Stomach (tissue), 9 donors: Measurements from ENCODE around the gene LBHD1. TPM values are rescaled to one million over a fixed set of nuclear protein-coding genes. Genes with fewer than 3 reads are reported as not detected.

Source experiments
- DNase-seq, 2 donors: peaks; one replicate each; pipeline versions ENCODE4 v3.0.0 to v3.0.0-alpha.2; 2013 to 2019
- H3K27ac ChIP-seq, 5 donors: fragments of 200-600 bp in 4 of 5; sonication (generic) in 4 of 5; one replicate each; pipeline ENCODE4 v1.5.1; 2013 to 2019; ENCODE audit warnings: mild to moderate bottlenecking in 1 of 5, moderate library complexity in 1 of 5
- H3K27me3 ChIP-seq, 3 donors: fragments of 200-600 bp; sonication (generic); one replicate each; pipeline ENCODE4 v1.5.1; 2017 to 2019; ENCODE audit warnings: mixed run types in 1 of 3
- H3K36me3 ChIP-seq, 4 donors: fragments of 200-600 bp; sonication (generic); 1 replicate in 3 of 4; 2 replicates in 1 of 4; pipeline ENCODE4 v1.5.1; 2016 to 2019
- H3K4me1 ChIP-seq, 4 donors: fragments of 200-600 bp; sonication (generic); one replicate each; pipeline ENCODE4 v1.5.1; 2016 to 2019
- H3K4me3 ChIP-seq, 4 donors: fragments of 200-600 bp; sonication (generic) in 3 of 4; one replicate each; pipeline ENCODE4 v1.5.1; 2016 to 2019; ENCODE audit warnings: mild to moderate bottlenecking in 1 of 4
- H3K9me3 ChIP-seq, 4 donors: fragments of 200-600 bp; sonication (generic); one replicate each; pipeline ENCODE4 v1.5.1; 2016 to 2019
- EP300 ChIP-seq: sonication (generic); formaldehyde crosslinking; IDR thresholded peaks from one replicate; pipeline ENCODE4 v1.6.1; 2017; ENCODE audit warnings: antibody characterized with exemption
- POLR2A ChIP-seq, 4 donors: fragments of 450-650 bp; IDR thresholded peaks; one replicate each; pipeline ENCODE4 v1.6.1; 2016; ENCODE audit warnings: antibody characterized with exemption in 4 of 4, control low read depth in 2 of 4, mild to moderate bottlenecking in 1 of 4, moderate library complexity in 1 of 4
- POLR2AphosphoS5 ChIP-seq, 3 donors: sonication (generic); formaldehyde crosslinking; IDR thresholded peaks; one replicate each; pipeline ENCODE4 v1.6.1; 2016; ENCODE audit warnings: antibody characterized with exemption in 3 of 3
- WGBS, 5 donors: extraction: QIAGEN DNeasy Blood & Tissue Kit in 3 of 5; methylation state at CpG; one replicate each; pipeline versions ENCODE4 v1.1.5 to v1.1.7; 2013 to 2018; 5-methylcytosine and 5-hydroxymethylcytosine counted together
- intact Hi-C: fragments of 100-400 bp; cut with DNase I; formaldehyde crosslinking; loops from one replicate; pipeline ENCODE4 v1.15.1; 2023; ENCODE audit warnings: low total_unique reads
- polyA plus RNA-seq, 3 donors: library from polyadenylated mRNA; stranded (reverse); fragments of 200-250 nt; gene quantifications; one replicate each; pipeline ENCODE4 v1.2.3, GENCODE V29; 2013
- total RNA-seq, 5 donors: library from RNA; depleted of rRNA; stranded (reverse); fragments of >200 nt; gene quantifications; one replicate each; pipeline versions ENCODE4 v1.1.0 to v1.2.3, GENCODE V29; 2014 to 2016
- TF ChIP-seq, protein P1 (sequence below), 7 experiments: fragments of 450-650 bp in 4 of 7; fragments of 200-600 bp in 3 of 7; sonication (generic) in 3 of 7; IDR thresholded peaks; one replicate each; pipeline ENCODE4 v1.5.1; 2016 to 2019; ENCODE audit warnings: antibody characterized with exemption in 7 of 7, control low read depth in 2 of 7, mild to moderate bottlenecking in 1 of 7
- donor health status: healthy with polysubstance abuse.
- donor health status: Bipolar disorder and iron deficiency.
- donor health status: healthy.

Gene LBHD1
- total and polyA plus RNA-seq, 8 donors = 0.45 to 56.6 (median 6.2) TPM

DNA sequence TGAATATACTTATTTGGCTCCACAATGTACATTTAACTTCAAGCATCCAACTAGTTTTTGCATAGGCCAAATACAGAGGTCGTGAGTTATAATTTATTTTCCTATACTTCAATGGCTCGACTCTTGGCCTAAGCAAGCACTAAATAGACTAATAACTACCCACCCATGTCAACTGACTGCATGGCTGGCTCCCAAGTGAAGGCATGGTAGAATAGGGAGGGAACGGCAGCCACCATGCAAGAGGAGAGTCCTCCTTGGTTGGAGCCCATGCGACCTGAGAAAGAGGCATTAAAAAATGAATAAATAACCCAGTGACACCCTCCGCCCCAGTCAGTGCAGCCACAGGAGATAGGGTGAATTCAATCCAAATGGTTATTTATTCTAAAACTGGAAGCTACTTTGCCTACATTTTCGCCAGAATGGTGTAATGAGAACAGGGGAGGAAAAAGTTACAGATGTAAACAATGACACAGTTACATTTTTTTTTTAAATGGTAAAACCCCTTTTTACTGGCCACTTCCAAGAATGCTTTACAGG is 40.3 kb upstream of the LBHD1 start:
- Histone ChIP-seq H3K4me1 (peaks cover 43 to 93% (median 74%) of the 10 kb centered on the region in 4 donors), H3K27me3 (no peaks in the 10 kb centered on the region), H3K9me3 (no peaks in the 10 kb centered on the region), H3K4me3 (no peak overlapping the region), H3K27ac (peak overlapping the region in 4 of 5 donors; percentile 61 to 81 (median 68)), H3K36me3 (peaks cover 54 to 70% (median 68%) of the 10 kb centered on the region in 4 donors)
- TF ChIP-seq POLR2A (IDR thresholded peaks at IDR 0.05) (no peak), POLR2AphosphoS5 (IDR thresholded peaks at IDR 0.05) (no peak)
- 57 to 73% (median 58%) methylated on average over 6 of the region's 6 CpGs for WGBS, 5 donors
- no peak for DNase-seq
- intact Hi-C loops = no loop called here

DNA sequence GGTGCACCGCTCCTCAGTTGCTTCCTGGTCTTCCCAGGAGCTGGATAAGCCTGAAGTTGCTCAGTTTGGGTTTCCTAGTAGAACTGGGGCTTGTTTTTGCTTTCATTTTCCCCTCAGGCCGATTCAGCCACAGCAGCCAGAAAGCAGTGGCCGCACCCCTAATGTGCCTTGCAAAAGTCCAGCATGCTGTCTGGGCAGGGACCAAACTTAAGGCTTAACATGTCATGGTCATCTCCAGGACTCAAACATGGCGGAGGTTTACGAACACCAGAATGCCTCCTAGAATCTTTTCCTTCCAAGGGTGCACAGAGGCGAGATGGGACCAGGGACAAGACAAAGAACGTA is 37.9 kb upstream of the LBHD1 start:
- H3K4me3 ChIP-seq = peak overlapping the region; percentile 46 to 53 (median 53)
- peaks cover 62 to 91% (median 81%) of the 10 kb centered on the region in 4 donors for H3K4me1 ChIP-seq
- no peak for TF ChIP-seq POLR2A (IDR thresholded peaks at IDR 0.05)
- peak overlapping the region; percentile 75 to 99 (median 89) for H3K27ac ChIP-seq
- intact Hi-C loops = no loop called here
- peaks cover 31 to 46% (median 45%) of the 10 kb centered on the region in 4 donors for H3K36me3 ChIP-seq
- 50 to 57% (median 56%) methylated on average over 4 to 7 of the region's 7 CpGs for WGBS, 5 donors
- no peaks in the 10 kb centered on the region for H3K27me3 ChIP-seq
- H3K9me3 ChIP-seq = no peaks in the 10 kb centered on the region
- peak; percentile 45 to 59 for DNase-seq

DNA sequence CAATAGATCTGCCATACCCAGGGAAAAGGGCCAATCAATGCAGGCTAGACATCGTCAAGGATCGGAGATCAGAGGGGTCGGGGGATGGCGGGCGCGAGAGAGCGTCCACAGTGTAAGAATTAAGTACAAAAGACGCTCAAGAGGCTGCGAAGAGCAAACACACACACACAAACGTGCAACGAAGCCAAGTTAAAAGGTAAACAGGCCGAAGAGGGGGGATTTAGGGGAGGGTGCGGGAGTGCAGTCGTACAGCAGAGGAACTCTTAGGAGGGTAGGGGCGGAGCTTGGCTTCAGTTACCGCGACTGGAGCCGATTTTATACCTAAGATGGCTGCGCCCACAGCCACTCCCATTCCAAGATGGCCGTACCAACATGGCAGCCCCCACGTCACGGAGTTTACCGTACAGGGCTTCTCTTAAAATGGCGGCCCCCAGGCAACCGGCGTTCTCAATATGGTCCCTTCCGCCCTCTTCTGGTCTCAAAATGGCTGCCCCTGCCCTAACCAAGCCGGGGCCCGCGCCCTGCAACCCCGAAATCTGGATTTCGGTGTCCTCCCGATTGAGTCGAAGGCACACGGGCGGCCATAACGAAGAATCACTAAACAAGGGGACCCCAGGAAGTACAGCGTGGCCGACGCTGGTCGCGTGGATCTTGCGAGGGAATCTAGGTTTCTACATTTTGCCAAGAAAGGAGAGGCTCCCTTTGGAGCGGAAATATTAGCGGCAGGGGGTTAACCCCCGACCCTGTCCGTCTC is 37.4 kb upstream of the LBHD1 start:
- WGBS, 5 donors = 0 to 1% (median 1%) methylated on average over 32 to 47 of the region's 47 CpGs
- peaks cover 25 to 41% (median 39%) of the 10 kb centered on the region in 4 donors for H3K36me3 ChIP-seq
- TF ChIP-seq, protein P1, sequence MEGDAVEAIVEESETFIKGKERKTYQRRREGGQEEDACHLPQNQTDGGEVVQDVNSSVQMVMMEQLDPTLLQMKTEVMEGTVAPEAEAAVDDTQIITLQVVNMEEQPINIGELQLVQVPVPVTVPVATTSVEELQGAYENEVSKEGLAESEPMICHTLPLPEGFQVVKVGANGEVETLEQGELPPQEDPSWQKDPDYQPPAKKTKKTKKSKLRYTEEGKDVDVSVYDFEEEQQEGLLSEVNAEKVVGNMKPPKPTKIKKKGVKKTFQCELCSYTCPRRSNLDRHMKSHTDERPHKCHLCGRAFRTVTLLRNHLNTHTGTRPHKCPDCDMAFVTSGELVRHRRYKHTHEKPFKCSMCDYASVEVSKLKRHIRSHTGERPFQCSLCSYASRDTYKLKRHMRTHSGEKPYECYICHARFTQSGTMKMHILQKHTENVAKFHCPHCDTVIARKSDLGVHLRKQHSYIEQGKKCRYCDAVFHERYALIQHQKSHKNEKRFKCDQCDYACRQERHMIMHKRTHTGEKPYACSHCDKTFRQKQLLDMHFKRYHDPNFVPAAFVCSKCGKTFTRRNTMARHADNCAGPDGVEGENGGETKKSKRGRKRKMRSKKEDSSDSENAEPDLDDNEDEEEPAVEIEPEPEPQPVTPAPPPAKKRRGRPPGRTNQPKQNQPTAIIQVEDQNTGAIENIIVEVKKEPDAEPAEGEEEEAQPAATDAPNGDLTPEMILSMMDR (IDR thresholded peaks at IDR 0.05) = peak in 2 of 7 experiments; percentile 6 to 10
- TF ChIP-seq EP300 = no peak
- TF ChIP-seq POLR2A (IDR thresholded peaks at IDR 0.05) = peak in 1 of 4 donors; percentile 6
- TF ChIP-seq POLR2AphosphoS5 (IDR thresholded peaks at IDR 0.05) = peak; percentile 68 to 94 (median 71)

DNA sequence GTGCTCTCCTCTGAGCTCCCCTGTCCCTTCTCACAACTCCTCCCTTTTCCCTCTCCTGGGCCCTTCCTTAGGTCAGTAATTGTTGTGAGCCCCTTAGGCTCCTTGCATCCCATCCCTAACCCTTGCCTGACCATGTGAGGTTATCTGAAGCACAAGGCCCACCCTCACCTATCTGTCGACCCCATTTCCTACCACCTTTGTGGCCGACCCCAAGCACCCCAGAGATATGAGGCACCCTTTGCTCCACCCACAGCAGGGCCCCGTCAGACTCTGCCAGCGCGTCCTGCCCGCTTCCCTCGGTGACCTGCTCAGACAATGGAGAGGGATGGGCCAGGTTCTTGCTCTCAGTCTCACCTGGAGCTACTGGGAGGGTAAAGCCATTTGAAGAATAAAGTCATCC is 36.7 kb upstream of the LBHD1 start:
- 0 to 2% (median 0%) methylated on average over 7 of the region's 7 CpGs for WGBS, 5 donors
- peak; percentile 36 to 72 for DNase-seq

More for the DNA sequence above, 37.4 kb upstream of the LBHD1 start:
- peak; percentile 98 to 100 for DNase-seq
- Histone ChIP-seq H3K4me1 (peaks cover 61 to 91% (median 78%) of the 10 kb centered on the region in 4 donors), H3K27ac (peak overlapping the region; percentile 75 to 99 (median 89)), H3K9me3 (no peaks in the 10 kb centered on the region), H3K27me3 (no peaks in the 10 kb centered on the region), H3K4me3 (peak overlapping the region; percentile 46 to 53 (median 53))
- intact Hi-C loops = no loop called here

DNA sequence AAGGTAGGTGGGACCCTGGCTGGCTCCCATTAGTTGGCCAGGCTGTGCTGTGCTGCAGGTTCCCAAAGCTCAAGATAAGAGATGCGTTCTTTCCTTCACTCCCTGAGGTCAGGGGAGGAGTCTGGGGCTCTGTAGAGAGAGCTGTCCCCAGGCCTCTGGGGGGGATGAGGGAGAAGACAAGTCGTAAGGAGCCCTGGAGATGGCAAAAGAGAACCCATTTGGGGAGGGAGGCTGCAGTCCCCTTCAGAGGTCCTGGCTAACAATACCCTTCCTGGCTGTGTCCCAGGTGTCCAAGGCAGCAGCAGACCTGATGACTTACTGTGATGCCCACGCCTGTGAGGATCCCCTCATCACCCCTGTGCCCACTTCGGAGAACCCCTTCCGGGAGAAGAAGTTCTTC is 36.3 kb upstream of the LBHD1 start:
- intact Hi-C loops = no loop called here
- WGBS, 5 donors = 62 to 74% (median 73%) methylated on average over 5 of the region's 5 CpGs

More for the DNA sequence above, 36.7 kb upstream of the LBHD1 start:
- H3K9me3 ChIP-seq = no peaks in the 10 kb centered on the region
- H3K4me3 ChIP-seq = peak overlapping the region; percentile 46 to 53 (median 53)
- TF ChIP-seq POLR2A (IDR thresholded peaks at IDR 0.05) (no peak), EP300 (no peak), POLR2AphosphoS5 (IDR thresholded peaks at IDR 0.05) (no peak)
- TF ChIP-seq, protein P1 (IDR thresholded peaks at IDR 0.05) = no peak
- no peaks in the 10 kb centered on the region for H3K27me3 ChIP-seq
- peaks cover 54 to 85% (median 73%) of the 10 kb centered on the region in 4 donors for H3K4me1 ChIP-seq
- intact Hi-C loops = no loop called here
- H3K27ac ChIP-seq = peak overlapping the region; percentile 75 to 99 (median 89)
- H3K36me3 ChIP-seq = peaks cover 19 to 34% (median 33%) of the 10 kb centered on the region in 4 donors

More for the DNA sequence above, 36.3 kb upstream of the LBHD1 start:
- Histone ChIP-seq H3K4me3 (peak overlapping the region; percentile 46 to 53 (median 53)), H3K9me3 (no peaks in the 10 kb centered on the region), H3K4me1 (peaks cover 52 to 81% (median 69%) of the 10 kb centered on the region in 4 donors), H3K27ac (peak overlapping the region; percentile 75 to 99 (median 89)), H3K27me3 (no peaks in the 10 kb centered on the region), H3K36me3 (peaks cover 15 to 30% (median 29%) of the 10 kb centered on the region in 4 donors)
- no peak for DNase-seq
- TF ChIP-seq EP300 (no peak), POLR2A (IDR thresholded peaks at IDR 0.05) (no peak)
